GM18520 (cell line): ENCODE measurements around the gene CFAP65.
A peak's percentile ranks its signal among the peaks of the same experiment; 100 is the strongest.

Experiments used
- ATAC-seq: cut with Tn5 transposase; IDR thresholded peaks from one replicate; pipeline ENCODE4 v1.9.1; 2021; ENCODE audit not compliant: unreplicated experiment

CFAP65 gene

DNA sequence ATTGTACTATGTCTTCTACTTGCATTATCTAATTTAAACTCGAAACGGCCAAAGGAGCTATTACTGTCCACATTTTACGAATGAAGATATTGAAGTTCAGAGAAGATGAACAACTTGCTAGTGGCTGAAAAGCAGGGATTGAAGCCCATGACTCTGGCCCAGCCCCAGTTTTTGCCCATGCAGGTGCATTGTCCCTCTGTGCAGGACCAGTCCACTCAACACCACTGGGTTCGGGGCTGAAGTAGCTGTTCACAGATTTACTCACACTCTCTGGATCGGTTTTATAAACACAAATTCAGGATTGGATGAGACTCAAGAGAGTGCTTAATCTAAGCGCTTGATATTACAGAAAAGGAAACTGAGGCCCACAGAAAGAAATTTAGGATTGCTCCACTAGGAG is 20.8 kb upstream of the CFAP65 start:
- no peak for ATAC-seq

DNA sequence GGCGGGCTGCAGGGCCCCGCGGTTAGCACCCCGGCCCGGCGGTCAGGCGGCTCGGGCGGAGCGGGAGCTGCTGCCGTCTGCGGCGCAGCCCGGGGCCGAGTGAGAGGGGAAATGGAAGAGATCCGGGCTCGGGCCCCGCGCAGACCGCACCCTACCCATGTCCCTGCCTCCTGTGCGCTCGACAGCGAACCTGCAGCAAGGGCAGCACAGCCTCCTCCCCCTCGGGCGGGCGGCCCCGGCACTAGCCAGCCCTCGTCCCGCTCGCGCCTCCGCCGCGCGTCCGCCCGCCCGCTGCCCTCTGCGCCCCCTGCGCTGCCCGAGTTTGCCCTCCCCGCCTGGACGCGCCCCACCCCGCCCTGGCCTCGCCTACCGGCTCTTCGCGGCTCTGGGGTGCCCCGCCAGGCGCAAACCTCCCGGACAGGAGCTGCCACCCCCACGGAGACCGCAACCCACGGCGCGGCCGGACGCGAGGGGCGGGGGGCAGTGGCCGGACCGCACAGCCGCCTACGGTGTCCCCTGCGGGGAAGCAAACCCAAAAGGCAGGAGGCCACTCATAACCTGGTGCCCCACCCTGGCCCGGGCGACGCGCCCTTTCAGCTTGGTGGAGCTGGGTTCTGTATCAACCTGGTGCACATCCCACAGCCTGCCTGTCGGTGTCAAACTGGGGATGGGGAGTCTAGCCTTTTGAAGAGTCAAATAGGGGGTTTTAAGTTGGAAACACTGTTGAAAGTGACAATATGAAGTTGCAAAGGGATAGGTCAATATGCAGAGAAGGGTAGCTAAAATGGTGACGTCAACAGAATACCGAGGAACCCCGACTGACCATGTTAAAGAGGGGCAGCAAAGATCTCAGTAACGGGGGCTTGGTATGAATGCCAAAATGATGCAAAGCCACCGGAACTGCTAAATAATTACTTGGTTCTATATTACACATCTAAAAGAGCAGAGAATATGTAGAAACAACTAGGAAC is 19.8 kb upstream of the CFAP65 start, which contains the start of gene IHH:
Gene IHH (minus strand): TSS at position 101 of the 971 bp plus-strand sequence. CDS start 454 bp downstream, outside the sequence.
- no peak for ATAC-seq

DNA sequence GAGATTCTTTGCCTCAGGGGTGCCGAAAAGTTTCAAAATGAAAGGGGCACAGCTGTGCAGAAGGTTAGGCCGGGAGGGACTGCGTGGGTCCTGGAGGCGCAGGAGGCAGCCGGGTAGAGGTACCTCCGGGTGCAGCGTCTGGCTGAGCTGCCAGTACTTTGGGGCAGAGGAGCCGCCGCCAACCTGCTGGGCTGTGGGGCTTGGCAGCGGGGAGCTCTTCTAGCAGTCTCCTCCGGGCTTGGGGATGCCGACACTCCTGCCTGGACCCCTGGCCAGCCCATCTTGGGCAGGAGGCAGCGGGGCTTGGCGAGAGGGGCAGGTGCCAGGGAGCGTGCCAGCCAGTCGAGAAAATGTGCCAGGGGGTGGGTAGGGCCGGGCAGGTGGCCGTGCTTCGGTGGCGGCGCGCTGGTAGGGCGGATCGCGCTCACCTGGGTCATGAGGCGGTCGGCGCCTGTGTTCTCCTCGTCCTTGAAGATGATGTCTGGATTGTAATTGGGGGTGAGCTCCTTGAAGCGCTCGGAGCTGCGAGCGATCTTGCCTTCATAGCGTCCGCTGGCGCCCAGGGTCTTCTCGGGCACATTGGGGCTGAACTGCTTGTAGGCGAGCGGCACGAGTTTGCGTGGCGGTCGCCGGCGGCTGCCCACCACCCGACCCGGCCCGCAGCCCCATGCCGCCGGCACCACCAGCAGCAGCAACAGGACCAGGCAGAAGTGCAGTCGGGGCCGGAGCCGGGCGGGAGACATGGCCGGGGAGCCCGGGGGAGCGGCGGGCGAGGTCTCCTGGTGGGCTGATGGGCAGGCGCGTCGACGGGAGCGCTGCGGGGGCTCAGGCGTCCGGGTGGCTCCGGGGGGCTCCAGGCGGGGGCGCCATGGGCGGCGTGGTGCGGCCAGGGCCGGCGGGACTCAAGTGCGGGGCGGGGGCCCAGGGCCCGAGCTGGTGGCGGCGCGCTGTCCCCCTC is 18.7 kb upstream of the CFAP65 start:
- no peak for ATAC-seq

DNA sequence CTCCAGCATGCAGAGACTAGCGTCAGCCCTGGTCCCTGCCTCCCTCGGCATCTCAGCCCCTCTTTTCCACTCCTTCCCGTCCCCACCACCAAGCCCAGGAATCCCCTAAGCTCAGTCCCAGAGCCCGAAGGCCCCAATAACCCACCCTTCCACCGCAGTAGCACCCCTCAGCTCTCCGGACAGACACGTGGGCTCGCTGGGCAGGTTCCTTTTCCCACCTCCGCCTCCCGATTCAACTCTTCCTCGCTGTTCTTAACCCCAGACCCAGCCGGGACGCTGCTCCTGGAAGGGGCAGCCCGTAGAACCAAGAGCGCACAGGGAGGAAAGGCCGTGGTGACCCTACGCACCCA is 18.0 kb upstream of the CFAP65 start:
- ATAC-seq, result no peak

DNA sequence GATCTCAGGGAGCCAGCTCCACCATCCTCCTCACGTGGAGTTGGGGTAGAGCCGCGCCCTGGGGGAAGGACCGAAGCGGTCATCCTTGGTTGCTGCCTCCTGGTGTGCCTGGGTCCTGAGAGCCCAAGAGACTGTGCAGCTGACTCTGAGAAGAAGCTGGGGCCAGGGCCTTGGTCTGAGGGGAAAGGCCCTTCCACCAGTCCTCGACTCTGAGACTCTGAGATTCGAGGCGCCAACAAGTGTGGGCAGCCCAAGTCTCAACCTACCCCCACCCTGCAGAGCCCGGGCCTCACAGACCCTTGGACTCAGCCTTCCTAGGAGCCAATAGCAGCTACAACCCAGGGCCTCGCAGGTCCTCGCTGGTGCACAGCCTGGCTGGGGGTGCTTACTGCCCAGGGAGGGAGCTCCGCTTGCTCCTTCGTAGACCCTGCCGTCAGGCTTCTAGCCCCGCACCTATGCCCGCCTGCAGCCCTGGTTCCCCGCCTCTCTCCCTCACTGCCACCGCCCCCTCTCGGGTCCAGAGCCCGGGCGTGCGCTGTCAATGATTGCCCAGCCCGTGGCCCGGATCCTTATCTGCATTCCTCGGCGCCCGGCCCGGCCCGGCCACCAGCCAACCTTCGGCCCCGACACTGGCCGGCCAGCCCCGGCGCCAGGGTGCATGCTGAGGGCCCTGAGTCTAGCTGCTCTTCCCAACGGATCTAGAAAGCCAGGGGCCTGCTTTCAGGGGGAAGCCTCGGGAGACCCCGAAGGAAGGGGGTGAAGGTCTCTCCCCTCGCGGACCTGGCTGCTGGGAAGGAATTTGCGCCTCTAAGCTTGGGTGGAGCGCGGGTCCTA is 17.4 kb upstream of the CFAP65 start:
- no peak for ATAC-seq

DNA sequence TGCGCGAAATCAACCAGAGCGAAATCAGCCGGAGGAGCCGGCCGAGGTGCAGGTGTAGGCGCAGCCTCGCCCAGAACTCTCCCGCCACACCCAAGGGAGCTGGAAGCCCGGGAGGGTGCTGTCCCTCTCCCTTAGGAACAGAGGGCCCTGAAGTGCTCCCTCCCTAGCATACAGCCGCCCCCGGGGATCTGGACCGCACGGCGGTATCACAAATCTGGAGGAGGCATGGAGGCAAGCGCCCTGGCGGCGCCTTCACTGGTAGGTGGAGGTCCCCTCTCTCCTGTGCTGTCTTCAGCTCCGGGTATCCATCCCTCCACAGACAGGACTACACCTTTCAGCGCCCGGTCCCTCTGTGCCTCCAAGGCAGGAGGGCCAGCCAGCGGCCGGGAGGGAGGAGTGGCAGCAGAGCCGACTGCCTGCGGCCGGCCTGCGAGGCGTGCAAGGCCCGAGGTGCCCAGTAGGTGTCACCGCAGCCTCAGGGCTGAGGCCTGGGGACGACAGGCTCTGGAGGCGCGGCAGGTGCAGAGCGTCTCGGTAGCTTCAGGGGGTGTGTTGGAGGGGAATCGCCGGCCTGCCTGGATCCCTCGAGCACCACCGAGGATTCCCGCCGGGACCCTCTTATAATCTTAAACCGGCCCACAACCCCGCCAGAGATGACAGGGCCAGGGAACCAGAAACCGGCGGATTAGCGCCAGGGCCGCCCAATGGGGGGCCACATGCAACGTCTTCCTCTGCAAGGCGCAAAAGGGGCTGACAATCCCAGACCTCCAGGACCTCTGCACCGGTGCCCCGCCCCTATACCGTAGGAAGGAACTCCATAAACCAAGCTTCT is 16.6 kb upstream of the CFAP65 start:
- peak; percentile 83 for ATAC-seq

DNA sequence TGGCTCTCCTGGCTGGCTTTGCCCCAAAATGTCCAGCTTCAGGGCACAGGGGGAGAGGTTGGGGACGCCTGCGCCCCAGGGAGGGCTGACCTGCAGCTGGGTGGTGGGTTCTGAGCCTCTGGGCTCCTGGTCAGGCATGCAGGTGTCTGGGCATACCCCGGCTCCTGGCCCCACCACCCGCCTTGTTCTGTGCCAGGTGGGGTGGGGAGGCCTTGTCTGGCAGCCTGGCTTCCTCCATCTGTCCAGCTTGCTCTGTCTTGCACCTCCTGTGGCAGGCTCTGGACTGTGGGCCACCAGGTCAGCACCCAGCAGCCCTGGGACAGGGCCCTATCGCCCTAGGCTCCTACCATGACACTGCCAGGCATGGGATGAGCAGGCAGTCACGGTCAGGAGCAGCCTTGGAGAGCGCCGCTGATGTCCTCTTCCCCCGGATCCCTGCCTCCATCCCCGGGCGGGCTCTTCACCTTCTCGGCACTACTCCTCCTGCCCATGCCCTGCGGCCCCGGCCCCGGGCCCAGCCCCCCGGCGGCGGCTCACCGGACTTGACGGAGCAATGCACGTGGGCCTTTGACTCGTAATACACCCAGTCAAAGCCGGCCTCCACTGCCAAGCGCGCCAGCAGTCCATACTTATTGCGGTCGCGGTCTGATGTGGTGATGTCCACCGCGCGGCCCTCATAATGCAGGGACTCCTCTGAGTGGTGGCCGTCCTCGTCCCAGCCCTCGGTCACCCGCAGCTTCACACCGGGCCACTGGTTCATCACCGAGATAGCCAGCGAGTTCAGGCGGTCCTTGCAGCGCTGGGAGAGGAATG is 15.8 kb upstream of the CFAP65 start:
- ATAC-seq, result no peak

DNA sequence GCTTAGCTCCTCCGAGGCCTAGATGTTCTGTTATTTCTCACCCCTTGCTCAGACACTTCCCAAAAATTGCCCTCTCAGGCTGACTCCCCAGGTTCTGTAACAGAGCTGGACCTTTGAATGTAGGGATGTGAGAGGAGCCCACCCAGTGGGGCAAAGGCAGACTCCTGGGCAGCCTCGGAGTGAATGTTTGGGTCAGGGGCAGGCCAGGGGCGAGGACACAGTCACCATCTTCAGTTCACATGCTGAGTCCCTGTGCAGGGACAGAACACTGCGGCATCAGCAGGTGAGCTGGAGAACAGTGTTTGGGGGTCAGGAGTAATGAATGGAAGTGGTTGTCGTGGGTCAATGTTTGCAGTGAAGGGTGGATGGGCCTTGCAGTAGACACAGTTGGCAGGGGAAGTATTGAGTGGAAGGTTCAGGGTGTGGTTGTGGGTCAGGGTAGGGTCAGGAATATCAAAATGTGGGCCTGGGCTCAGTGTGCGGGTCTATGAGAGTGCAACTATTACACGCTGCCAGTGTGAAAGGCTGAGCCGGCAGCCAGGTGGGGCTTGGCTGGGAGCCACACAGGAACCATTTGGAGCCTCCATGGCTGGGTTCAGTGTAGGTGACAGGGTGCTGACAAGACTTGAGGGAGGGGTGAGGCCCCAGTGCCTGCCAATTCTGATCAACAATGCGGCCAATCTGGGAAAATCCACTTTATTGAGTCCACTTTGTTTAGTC is 15.0 kb upstream of the CFAP65 start:
- no peak for ATAC-seq

DNA sequence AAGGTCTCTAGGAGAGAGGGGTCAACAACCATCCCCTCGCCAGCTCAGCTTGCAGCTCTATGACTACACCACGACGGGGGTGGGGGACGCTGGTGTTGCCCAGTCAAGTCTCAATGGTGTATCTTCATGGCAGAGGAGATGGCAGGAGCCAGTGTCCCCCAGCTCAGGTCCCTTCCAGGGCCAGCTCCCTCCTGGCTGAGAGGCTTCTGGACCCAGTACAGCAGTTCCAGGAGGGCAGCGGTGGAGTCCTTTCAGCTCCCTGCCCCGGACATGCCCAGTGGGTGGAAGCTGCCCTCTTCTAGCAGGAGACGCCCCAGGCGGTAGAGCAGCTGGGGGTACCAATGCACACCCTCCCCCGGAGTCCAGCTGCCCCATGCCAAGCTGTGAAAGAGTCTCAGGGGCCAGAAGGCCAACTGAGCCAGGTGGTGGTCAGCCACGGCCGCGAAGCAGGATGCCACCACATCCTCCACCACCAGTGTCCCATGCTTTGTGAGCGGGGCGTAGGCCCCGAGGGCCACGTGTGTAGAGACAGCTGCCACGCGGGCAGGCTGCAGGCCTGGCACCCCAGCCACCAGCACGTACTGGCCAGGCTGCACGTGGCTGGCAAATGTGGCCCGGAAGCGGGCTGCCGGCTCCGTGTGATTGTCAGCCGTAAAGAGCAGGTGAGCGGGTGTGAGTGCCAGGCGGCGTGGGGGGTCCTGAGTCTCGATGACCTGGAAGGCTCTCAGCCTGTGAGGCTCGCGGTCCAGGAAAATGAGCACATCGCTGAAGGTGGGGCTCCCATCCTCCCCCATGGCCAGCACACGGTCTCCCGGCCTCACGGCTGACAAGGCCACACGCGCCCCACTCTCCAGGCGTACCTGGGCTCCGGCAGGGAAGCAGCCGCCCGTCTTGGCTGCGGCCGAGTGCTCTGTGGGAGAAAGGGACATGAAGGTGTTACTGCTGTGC is 13.9 kb upstream of the CFAP65 start:
- no peak for ATAC-seq

DNA sequence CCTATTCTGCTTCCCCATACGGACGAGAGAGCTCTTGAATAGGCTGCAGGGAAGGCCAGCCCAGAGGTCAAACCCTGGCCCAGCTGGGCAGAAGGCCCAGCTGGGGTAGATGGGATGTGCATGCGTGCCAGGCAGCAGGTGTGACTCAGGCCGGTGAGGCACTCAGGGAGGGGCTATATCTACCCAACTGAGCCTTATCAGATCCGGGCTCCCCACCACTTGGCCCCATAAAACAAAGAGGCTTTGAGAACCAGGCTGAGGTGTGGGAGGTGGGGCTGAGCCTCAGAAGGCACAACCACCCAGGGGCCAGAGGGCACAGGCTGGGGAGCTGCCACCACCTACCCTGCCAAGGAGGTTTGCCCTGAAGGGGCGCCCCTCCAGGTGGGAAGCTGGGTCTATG is 8.0 kb upstream of the CFAP65 start:
- ATAC-seq, result no peak

DNA sequence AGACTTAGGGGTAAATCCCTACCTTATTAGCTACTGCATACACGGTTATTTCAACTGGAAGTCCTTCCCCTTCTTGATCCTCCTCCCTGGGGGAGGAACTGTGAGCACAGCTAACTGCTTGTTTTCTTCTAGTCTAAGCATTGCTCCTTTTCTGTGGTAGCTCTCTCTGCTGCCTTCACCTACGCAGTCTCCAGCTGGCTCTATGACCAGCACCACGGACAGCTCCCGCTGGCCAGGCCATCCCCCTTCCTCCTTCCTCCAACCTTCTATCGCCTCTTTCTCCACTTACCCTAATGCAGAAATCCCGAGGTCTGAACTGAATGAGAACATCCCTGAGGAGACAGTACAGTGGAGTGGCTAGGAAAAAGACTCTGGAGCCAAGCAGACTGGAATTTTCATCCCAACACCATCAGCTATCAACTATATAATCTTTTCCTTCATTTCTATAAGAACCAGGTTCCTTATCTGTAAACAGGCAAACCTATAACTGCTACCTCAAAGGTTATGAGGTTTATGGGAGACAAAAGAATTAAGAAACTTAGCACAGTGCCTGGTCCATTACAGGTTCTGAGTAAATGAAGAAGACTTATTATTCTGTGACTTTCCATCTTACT is 4.7 kb upstream of the CFAP65 start:
- no peak for ATAC-seq

DNA sequence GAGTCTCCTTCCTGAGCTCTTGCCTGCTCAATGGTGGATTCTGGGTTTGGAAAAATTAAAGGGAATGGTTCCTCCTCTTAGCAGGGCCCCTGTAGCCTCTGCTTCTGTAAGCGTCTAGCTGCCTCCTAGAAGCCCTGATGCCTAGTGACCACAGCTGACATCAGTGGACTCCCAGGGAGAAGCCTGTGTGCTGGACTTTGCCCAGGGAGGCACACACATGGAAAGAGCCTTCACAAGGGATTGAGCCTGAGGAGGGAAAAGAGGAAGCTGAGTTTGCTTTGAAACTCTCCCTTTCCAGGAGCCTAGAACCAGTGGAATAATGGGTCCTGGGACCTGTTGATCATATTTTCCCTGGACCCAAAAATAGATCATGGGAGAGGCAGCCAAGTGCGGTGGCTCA is 1.4 kb upstream of the CFAP65 start:
- ATAC-seq, result no peak

DNA sequence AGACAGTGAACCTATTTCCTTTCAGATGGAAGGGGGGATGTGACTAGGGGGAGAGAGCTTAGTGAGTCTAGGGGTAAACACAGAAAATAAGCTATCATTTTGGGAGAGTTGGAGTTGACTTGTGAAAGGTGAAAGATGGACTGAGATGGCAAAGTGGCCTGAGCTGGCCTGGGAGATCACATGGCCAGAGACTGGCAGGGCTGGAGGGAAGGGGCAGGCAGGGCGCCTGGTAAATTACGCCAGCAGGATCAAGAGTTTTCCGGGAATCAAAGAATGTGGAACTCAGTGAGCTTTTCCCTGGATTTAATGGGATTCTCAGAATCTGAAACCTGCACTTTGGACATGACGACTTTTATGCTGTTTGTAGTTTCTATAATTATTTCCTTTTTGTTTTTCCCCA is 841 bp upstream of the CFAP65 start:
- no peak for ATAC-seq

DNA sequence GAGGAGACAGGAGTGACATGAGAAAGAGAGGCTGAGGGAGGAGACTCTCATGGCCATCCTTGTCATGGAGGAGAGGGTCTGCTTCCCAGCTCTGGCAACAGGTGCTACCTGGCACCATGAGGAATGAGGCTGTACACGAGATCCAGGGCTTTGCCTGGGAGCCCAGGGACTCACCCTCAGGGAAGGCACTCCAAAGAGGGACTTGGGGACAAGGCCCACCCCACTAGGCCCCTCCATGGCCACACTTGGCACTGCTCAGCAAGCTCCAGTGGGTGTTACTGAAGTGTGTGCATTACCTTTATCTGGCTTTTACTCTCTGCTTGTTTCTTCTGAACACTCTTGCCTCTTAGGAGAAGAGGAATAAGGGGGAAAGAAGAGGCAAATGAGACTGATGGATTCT is 2.7 kb downstream of the CFAP65 start:
- ATAC-seq, result no peak

DNA sequence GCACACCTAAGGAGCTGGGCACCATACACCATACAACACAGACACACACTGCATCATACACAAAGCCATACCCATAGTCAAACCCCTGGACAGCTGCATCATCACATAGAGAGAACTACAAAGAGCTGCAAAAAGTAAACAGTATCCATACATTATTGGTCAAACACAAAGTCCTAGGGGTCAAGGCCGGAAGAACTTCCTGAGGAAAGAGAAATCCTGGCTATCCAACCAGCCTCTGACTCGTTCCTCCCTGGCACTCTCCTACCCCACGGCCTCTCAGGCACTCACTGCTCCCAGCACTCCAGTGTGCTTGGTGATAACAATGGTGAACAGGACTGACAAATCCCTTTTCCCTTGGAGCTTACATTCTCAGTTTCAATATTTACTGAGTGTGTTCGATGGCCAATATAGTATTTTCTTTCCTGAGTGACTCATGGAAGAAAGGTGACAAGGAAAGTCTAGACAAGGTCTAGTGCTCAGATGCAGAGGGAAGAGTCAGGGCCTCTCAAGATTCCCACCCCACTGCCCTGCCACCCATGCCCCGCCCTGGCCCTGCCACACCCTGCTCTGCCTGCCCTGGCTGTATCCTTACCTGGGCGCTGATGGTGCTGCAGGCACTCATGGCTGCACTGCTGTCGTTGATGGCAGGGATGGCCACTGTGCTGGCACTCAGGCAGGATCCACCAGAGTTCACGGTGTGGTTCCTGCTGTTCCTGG is 3.4 kb downstream of the CFAP65 start:
- ATAC-seq, result no peak

DNA sequence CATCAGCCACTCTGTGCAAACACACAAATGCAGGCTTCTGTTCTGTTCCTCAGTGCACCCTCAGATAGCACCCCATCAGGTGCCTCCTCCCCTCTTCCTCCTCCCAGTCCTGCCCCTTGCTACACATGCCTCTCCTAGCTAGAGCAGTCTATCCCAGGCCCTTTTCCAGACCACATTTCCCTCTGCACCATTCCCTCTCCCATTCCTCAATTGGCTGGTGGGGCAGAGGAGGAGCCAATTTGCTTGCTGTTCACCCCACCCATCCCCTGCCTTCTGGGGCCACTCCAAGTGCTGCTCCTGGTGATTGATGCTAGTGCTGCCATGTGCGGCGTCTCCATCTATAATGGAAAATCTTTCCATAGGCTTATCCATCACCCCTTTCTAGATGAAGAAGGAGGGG is 5.4 kb downstream of the CFAP65 start:
- no peak for ATAC-seq
